Endothelial cell of umbilical vein (primary cell): ENCODE measurements around the gene CD1E. TPM values are rescaled to one million over a fixed set of nuclear protein-coding genes. Genes with fewer than 3 reads are reported as not detected.

Experiments used
- BruUV-seq: library from RNA; stranded (reverse); fragments of 400-500 nt; replicated peaks from 2 replicates; lab custom pipeline; 2021; lab: Mats Ljungman, UMichigan
- CTCF ChIA-PET: fragments of 300-600, 350-600 bp; sonication (Branson Sonifier 250); formaldehyde crosslinking; loops from one replicate; lab custom pipeline; 2021; ENCODE audit warnings: antibody characterized with exemption, inconsistent platforms; lab: Charles Lee
- POLR2A ChIA-PET: fragments of 300-600, 350-600 bp; sonication (Branson Sonifier 250); formaldehyde crosslinking; loops from one replicate; lab custom pipeline; 2021; ENCODE audit warnings: antibody characterized with exemption, inconsistent platforms; lab: Charles Lee
- DNase-seq: peaks from one replicate; pipeline ENCODE4 v3.0.0-alpha.2; 2011; ENCODE audit warnings: low read depth, low spot score
- FAIRE-seq: peaks from 2 replicates; lab custom pipeline; 2011; peaks lifted over from hg19 to GRCh38; lab: Jason Lieb, UNC
- H2AFZ ChIP-seq: 2 replicates; pipeline ENCODE4 v1.6.0; 2012; ENCODE audit warnings: low read depth, low read length, control low read depth, inconsistent platforms
- H3K27ac ChIP-seq: 2 replicates; pipeline ENCODE4 v1.5.1; 2011; ENCODE audit warnings: low read depth, mild to moderate bottlenecking, control low read depth, low read length, moderate library complexity; ENCODE audit not compliant: insufficient read depth
- H3K27me3 ChIP-seq, 2 experiments: 2 replicates each; pipeline versions ENCODE4 v1.6.0 to v1.6.1; 2011; ENCODE audit warnings: low read length in 2 of 2, mixed read lengths in 1 of 2; ENCODE audit not compliant: control insufficient read depth in 2 of 2, insufficient read depth in 2 of 2
- H3K36me3 ChIP-seq, 2 experiments: 2 replicates in 1 of 2; 3 replicates in 1 of 2; pipeline ENCODE4 v1.5.1; 2011; ENCODE audit warnings: low read length in 2 of 2, mild to moderate bottlenecking in 1 of 2, moderate library complexity in 1 of 2; ENCODE audit not compliant: control insufficient read depth in 2 of 2, insufficient read depth in 2 of 2; ENCODE audit errors: extremely low read depth in 1 of 2
- H3K4me1 ChIP-seq: 3 replicates; pipeline ENCODE4 v1.5.1; 2011; ENCODE audit warnings: mild to moderate bottlenecking, low read length; ENCODE audit not compliant: control insufficient read depth, insufficient read depth; ENCODE audit errors: extremely low read depth
- H3K4me2 ChIP-seq: 2 replicates; pipeline ENCODE4 v1.6.1; 2011; ENCODE audit warnings: low read length, control low read depth, mixed read lengths; ENCODE audit not compliant: insufficient read depth
- H3K4me3 ChIP-seq, 3 experiments: fragments of 200-600 bp in 1 of 3; sonication (generic), shearing (Covaris generic) in 1 of 3; replicated peaks in 1 of 3; 2 replicates each; pipeline ENCODE4 v1.5.1; 2011 to 2016; ENCODE audit warnings: control low read depth in 3 of 3, low read length in 3 of 3, mild to moderate bottlenecking in 2 of 3, inconsistent platforms in 1 of 3, low read depth in 1 of 3, moderate library complexity in 1 of 3; ENCODE audit not compliant: insufficient read depth in 1 of 3
- H3K79me2 ChIP-seq: 2 replicates; pipeline ENCODE4 v1.6.0; 2012; ENCODE audit warnings: low read length, inconsistent platforms; ENCODE audit not compliant: control insufficient read depth, insufficient read depth
- H3K9ac ChIP-seq: replicated peaks from 2 replicates; pipeline ENCODE3; 2011; ENCODE audit warnings: low read length, control low read depth; ENCODE audit not compliant: insufficient read depth; ENCODE audit errors: extremely low read depth
- H3K9me1 ChIP-seq: replicated peaks from 3 replicates; pipeline ENCODE4 v1.6.0; 2011; ENCODE audit warnings: mild to moderate bottlenecking, low read length; ENCODE audit not compliant: control insufficient read depth, insufficient read depth; ENCODE audit errors: extremely low read depth
- H3K9me3 ChIP-seq: replicated peaks from 2 replicates; pipeline ENCODE4 v1.5.1; 2012; ENCODE audit warnings: low read length, inconsistent platforms; ENCODE audit not compliant: control insufficient read depth, insufficient read depth
- H4K20me1 ChIP-seq: replicated peaks from 2 replicates; pipeline ENCODE3; 2011; ENCODE audit warnings: mild to moderate bottlenecking, low read length; ENCODE audit not compliant: control insufficient read depth, insufficient read depth; ENCODE audit errors: extremely low read depth
- CTCF ChIP-seq, 2 donors: IDR thresholded peaks; 1 replicate in 1 of 2; 2 replicates in 1 of 2; pipeline ENCODE4 v1.5.1; 2011; ENCODE audit warnings: low read length in 2 of 2, mild to moderate bottlenecking in 2 of 2, moderate library complexity in 2 of 2, control low read depth in 1 of 2, inconsistent platforms in 1 of 2, low read depth in 1 of 2; ENCODE audit not compliant: insufficient read depth in 1 of 2; ENCODE audit errors: extremely low read depth in 1 of 2
- EZH2 ChIP-seq: IDR thresholded peaks from 2 replicates; pipeline ENCODE4 v1.6.1; 2012; ENCODE audit warnings: borderline replicate concordance, low read depth, mild to moderate bottlenecking, moderate library complexity, low read length, inconsistent platforms; ENCODE audit not compliant: severe bottlenecking
- FOS ChIP-seq: IDR thresholded peaks from 2 replicates; pipeline ENCODE4 v1.6.1; 2011; ENCODE audit warnings: mild to moderate bottlenecking, low read length, moderate library complexity, borderline replicate concordance; ENCODE audit not compliant: insufficient read depth
- GATA2 ChIP-seq: IDR thresholded peaks from 2 replicates; pipeline ENCODE4 v1.7.0; 2011; ENCODE audit warnings: low read depth, mild to moderate bottlenecking, moderate library complexity, mixed read lengths, low read length; ENCODE audit not compliant: insufficient read length, insufficient read depth
- JUN ChIP-seq: IDR thresholded peaks from 2 replicates; pipeline ENCODE4 v1.6.1; 2011; ENCODE audit warnings: borderline replicate concordance, low read depth; ENCODE audit not compliant: insufficient read length, insufficient read depth
- MAX ChIP-seq: IDR thresholded peaks from 2 replicates; pipeline ENCODE4 v1.6.1; 2011; ENCODE audit not compliant: insufficient read depth, insufficient read length
- MYC ChIP-seq: IDR thresholded peaks from one replicate; pipeline ENCODE4 v1.6.1; 2011; ENCODE audit warnings: mild to moderate bottlenecking, low read depth, low read length
- POLR2A ChIP-seq: IDR thresholded peaks from 2 replicates; pipeline ENCODE4 v1.6.1; 2012; ENCODE audit warnings: low read depth, mild to moderate bottlenecking, control low read depth, low read length
- POLR2AphosphoS5 ChIP-seq: IDR thresholded peaks from 2 replicates; pipeline ENCODE4 v1.6.1; 2012; ENCODE audit warnings: low read depth, mild to moderate bottlenecking, control low read depth, low read length, moderate library complexity; ENCODE audit not compliant: insufficient read depth
- dilution Hi-C: fragments of 300-500 bp; cut with MboI; formaldehyde crosslinking; loops from one replicate; pipeline ENCODE4 v1.15.0; 2019; ENCODE audit warnings: low sequenced_read_pairs; ENCODE audit not compliant: extremely low pct_ligation_motif_present
- intact Hi-C: fragments of 100-400 bp; cut with micrococcal nuclease; formaldehyde crosslinking; loops from one replicate; pipeline ENCODE4 v1.10.0; 2022
- polyA plus RNA-seq, 4 experiments: library from polyadenylated mRNA; depleted of rRNA in 3 of 4; stranded (reverse) in 3 of 4; unstranded in 1 of 4; fragments of >200 nt; gene quantifications; 2 replicates each; pipeline versions ENCODE4 v1.2.1 to v1.2.3, GENCODE V29; 2011 to 2012; ENCODE audit warnings: missing spikeins in 1 of 4
- total RNA-seq: library from RNA; stranded (reverse); gene quantifications from 2 replicates; pipeline ENCODE4 v1.2.3, GENCODE V29; 2021

Gene CD1E
- total and polyA plus RNA-seq, 2 donors (not counting 3 experiments of a cell fraction or from before 2014, with no cell fraction given): not detected

- no peaks in the 10 kb centered on the region for H4K20me1 ChIP-seq
- DNase-seq (no peak), FAIRE-seq (no peak)
- H3K27ac ChIP-seq: no peak overlapping the region
- no peak overlapping the region for H2AFZ ChIP-seq
- dilution Hi-C loops (no loop called here), intact Hi-C loops (no loop called here)
- H3K9me1 ChIP-seq: no peaks in the 10 kb centered on the region
- no TSS peak for BruUV-seq
- no peak overlapping the region for H3K4me2 ChIP-seq
- no peaks in the 10 kb centered on the region for H3K27me3 ChIP-seq
- H3K4me3 ChIP-seq: no peak overlapping the region
- H3K79me2 ChIP-seq: no peaks in the 10 kb centered on the region
- no peaks in the 10 kb centered on the region for H3K36me3 ChIP-seq
- TF ChIP-seq CTCF (IDR thresholded peaks at IDR 0.05; ENCODE audit: extremely low read depth in 1 of 2, insufficient read depth in 1 of 2, low read depth in 1 of 2, low read length in 2 of 2) (no peak), POLR2AphosphoS5 (no peak), MAX (no peak), FOS (no peak), JUN (no peak), GATA2 (no peak), POLR2A (no peak), EZH2 (no peak), MYC (no peak)
- no peaks in the 10 kb centered on the region for H3K4me1 ChIP-seq
- POLR2A ChIA-PET: no interaction called here
- CTCF ChIA-PET: no interaction called here
- no peak overlapping the region for H3K9ac ChIP-seq
- peaks cover 2% of the 10 kb centered on the region for H3K9me3 ChIP-seq
Observed at GRCh38 chr1:158362482-158362881, 8.8 kb downstream of the CD1E start.
